NCI-H460 (cell line): ENCODE results near the gene CXorf65. TPM values are rescaled to one million over a fixed set of nuclear protein-coding genes. Genes with fewer than 3 reads are reported as not detected.

Experiments used
- DNase-seq: peaks from one replicate; pipeline ENCODE4 v3.0.0-alpha.2; 2016; ENCODE audit warnings: low read depth; ENCODE audit errors: extremely low read depth
- polyA plus RNA-seq: library from polyadenylated mRNA; depleted of rRNA; stranded (reverse); fragments of >200 nt; gene quantifications from 2 replicates; pipeline ENCODE4 v1.2.3, GENCODE V29; 2014; cell fraction: nucleus; rRNA removed
- total RNA-seq: library from RNA; depleted of rRNA; stranded (reverse); fragments of >200 nt; shearing (Covaris generic); gene quantifications from 2 replicates; pipeline ENCODE4 v1.2.3, GENCODE V29; 2014; rRNA removed

Gene CXorf65
- not detected in 2 replicates for total RNA-seq
- not detected in 2 replicates for polyA plus RNA-seq

DNA sequence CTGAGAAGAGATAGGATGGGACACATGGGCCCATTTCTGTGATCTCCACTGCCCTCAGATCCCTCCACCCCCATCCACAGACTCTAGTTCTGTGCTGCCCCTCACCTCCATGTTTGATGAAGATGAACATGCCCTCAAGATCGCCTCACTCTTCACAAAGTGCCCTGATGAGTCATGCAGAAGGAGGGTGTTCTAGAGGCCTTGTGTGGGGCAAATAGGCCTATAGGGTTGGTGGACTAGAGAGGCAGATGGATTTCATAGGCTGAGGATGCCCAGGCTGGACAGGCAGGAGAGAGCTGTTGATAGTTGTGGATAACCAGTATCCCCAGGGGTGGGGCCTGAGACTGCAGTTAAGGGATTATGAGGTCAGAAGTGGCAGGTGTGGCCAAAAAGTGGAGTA lies at the start of gene CXorf65:
Gene CXorf65 (minus strand): TSS at position 314 of the 400 bp plus-strand sequence. CDS start 184 bp downstream, at position 130.
- DNase-seq, result no peak

DNA sequence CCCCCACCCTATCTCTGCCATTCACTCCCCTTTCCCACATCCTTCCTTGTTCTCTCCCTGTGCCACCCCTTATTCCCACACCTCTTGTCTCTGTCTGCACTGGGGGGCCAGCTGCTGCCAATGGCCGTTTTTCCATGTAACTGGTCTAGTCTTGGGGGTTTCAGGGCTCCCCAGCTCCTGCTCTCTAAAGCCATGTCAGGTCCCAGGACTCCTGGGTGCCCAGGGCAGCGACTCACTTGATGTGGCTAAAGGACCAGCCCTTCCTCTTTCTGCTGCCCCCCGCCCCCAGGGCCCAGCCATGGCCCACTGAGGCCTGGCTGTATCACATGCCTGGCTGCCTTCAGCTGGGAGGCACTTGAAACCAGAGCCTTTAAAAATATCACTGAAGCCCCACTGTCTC lies 48.1 kb upstream of the CXorf65 start:
- no peak for DNase-seq

DNA sequence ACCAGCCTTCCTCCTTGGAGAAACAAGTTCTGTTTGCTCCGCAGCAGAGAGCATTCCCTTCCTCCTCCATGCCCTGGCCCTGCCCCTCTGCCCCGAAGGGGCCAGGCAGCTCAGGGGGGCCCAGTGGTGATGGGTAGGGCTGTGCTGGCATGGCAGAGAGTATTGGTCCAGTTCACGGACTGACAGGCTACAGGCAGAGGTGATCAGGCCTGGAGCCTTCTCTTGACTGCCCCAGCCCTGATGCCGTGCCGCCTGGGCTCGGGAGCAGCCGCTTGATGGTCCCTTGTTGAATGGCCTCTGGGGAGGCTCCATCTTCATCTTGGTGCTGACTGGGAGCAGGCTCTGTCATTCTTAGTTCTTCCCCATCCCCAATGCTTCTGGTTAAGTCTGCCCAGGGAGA lies 47.7 kb upstream of the CXorf65 start:
- no peak for DNase-seq

DNA sequence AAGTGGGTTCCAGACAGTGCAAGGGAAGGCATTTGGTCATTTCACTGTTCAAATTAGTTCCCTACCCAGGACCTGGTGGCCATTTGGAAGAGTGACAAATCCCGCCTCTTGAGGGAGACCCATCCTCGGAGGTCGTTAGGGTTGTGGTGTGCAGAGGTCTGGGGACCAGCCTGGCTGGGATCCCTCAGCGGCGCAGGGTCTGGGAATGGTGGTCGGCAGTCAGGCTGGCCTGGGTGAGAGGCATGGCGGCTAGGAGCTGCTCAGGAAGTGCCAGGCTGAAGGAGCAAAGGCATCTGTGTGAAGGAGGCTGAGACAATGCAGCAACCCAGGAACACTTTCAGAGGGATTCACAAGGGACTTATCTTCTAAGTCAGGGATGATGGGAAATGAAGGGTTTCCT lies 44.8 kb upstream of the CXorf65 start:
- DNase-seq, result no peak

DNA sequence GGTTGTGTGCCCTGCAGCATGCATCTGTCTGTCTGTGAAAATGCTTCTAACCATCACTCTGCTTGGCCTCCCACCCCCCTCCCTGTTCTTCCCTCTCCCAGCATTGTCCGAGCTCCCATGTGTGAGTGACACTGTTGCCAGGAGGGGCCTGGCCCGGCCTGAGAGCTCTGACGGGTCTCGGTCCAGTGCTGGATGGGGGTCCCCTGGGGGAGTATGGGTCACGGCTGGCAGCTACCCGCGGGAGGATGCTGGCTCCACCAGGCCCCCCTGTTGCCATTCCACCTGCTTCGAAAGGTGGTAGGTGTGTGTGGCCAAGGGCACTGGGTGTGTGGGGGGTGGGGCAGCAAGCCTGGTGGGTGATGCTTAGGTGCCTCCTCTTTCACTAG lies 41.7 kb upstream of the CXorf65 start:
- no peak for DNase-seq

DNA sequence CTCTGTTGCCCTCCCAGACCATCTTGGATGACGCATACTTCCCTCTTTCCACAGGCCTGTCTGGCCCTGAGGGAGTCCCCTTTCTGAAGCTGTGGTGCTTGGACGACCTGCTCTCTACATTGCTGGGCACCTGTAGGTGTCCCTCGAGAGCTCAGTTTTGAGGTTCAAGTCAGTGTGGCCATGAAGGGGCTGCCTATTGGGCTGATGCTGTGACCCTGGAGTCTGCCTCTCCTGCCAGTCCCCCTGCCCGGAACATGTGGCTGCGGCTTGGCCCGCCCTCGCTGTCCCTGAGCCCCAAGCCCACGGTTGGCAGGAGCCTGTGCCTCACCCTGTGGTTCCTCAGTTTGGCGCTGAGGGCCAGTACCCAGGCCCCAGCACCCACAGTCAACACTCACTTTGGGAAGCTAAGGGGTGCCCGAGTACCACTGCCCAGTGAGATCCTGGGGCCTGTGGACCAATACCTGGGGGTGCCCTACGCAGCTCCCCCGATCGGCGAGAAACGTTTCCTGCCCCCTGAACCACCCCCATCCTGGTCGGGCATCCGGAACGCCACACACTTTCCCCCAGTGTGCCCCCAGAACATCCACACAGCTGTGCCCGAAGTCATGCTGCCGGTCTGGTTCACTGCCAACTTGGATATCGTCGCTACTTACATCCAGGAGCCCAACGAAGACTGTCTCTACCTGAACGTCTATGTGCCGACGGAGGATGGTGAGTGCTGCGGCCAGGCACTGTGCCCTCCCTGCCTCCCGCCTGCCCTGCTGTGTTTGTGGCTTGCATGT lies 41.1 kb upstream of the CXorf65 start:
- DNase-seq, result no peak

DNA sequence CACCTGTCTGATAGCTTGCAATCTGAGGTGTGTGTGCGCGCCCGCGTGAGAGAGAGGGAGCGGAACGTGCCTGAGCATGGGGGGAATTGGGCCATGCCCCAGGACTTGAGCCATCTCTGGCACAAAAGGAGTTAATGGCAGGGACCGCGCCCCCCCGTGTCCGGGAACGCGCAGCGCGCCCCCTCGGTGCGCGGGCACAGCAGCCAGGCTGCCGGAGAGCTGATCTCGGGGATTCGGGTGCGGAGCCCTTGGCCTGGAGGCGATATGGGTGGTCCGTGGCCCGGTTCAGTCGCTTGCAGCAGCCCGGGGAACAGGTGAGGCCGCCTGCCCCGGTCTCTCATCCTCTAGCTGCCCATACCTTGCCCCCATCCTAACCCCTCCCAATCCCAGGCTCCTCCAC lies 38.1 kb upstream of the CXorf65 start, which contains the start of gene NLGN3:
Gene NLGN3 (plus strand): TSS at position 191 of the 400 bp plus-strand sequence. CDS start 2,909 bp downstream, outside the sequence.
- no peak for DNase-seq

DNA sequence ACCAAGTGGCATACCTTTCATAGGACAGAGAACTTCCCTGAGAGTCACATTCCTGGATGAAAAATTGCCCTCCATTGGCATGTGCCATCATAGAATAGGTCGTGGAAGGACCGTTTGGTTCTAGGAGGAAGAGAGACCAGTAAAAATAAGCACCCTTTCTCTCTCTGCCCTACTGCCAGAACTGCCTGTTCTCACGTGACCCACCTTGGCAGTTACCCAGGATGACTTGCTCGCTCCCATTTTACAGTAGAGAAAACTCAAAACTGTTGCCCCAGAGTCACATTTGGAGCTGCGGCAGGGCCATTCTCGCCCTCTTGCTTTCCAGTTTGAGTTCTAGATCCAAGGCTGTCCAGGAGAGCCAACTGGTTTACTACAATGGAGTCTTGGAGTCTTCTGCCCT lies 37.0 kb upstream of the CXorf65 start:
- DNase-seq, result no peak

DNA sequence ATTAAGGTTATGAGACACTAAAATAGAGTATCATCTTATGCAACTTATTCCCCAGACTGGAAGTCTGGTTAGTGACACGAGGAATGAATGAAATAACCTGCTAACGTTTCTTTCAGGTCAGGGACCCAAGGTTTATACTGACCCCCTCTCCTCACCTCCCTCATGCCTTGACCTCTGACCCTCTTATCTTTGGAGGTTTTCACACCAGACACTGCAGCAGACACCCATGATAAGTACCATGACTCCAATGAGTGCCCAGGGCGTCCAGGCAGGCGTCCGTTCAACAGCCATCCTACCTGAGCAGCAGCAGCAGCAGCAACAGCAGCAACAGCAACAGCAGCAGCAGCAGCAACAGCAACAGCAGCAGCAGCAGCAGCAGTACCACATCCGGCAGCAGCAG lies 33.9 kb upstream of the CXorf65 start:
- no peak for DNase-seq

DNA sequence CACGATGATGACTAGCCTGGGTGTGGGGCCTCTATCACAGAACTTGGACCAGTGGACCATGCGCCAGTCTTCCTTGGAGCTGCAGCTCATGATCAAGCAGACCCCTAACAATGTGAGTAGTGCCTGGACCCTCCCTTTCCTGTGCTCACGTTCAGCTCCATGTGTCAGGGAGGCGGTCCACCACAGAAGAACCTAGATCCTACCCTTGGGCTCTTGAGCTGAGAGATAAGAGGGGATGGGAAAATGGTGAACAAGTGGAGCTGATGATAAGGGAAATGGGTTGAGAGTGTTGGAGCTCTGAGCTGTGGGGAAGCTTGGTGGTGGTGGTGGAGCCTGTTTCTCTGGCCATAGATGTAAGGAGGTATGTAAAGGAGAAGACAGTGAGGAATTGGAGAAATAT lies 25.0 kb upstream of the CXorf65 start:
- DNase-seq, result no peak

DNA sequence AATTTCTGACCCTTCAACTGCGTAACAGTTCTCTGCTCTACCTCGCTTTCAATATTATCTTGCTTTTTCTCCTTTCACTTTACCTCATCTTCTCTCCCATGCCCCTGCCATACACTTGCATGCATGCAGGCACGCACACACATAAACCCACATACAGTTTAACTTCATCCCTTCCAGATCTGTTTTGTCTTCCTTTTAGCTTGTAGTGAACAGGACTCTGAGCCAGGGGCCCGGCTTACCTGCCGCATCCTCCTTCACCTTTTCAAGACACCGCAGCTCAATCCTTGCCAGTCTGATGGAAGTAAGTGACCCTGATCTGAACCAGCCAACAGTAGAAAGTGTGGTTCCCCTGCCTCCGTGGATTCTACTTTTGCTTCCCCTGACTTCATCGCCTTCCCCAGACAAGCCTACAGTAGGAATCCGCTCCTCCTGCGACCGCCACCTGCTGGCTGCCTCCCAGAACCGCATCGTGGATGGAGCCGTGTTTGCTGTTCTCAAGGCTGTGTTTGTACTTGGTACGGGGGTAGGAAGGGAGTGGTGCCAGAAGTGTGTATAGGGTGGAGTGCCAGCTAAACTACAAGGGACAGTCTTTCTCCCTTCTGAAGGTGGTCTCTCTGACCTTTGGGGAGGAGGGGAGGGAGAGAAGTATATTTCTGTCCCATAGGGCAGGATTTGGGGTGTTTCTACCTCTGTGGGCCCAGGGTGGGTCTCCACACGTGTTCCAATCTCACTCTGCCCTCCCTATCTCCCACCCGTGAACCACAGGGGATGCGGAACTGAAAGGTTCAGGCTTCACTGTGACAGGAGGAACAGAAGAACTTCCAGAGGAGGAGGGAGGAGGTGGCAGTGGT lies 22.6 kb upstream of the CXorf65 start:
- peak; percentile 44 for DNase-seq

DNA sequence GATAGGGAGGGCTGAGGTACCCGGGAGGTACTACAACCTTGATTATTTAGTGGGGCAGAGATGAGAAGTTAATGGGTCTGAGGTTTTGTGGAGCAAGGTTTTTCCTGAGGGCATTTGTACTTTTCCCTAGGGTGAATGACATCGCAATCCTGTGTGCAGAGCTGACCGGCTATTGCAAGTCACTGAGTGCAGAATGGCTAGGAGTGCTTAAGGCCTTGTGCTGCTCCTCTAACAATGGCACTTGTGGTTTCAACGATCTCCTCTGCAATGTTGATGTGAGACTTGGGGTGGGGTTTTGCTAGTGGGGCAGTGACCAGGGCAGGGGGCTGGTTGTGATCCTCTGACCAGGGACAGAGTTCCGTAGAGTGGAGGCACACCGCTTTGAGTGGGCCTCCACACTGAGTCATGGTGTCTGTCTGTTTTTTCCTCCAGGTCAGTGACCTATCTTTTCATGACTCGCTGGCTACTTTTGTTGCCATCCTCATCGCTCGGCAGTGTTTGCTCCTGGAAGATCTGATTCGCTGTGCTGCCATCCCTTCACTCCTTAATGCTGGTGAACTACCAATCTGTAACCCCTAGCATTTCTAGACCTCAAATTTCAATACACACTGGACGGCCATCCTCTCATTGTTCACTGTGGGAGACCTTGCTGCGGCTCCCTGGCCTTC lies 21.8 kb upstream of the CXorf65 start:
- DNase-seq, result no peak

DNA sequence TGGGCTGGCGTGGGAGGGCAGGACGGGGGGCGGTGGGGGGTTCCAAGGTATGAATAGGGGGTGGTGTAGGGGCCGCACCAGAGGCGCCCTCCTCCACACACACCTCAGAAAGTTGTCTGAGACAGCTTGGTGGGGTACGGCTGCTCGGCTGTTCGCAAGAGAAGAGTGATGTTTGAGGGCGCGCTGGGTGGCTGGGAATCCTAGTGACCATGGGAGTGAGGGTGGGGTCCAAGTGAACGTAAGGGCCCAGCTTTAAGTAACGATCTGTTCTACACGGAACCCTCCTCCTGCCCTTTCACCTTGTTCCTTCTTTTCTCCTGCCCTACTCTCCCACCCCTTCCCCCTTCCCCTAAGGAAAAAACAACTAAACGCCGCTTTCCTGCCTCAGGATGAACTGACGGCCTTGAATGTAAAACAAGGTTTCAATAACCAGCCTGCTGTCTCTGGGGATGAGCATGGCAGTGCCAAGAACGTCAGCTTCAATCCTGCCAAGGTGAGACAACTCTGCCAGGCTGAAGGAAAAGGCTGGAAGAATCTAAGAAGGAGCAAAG lies 12.5 kb upstream of the CXorf65 start:
- DNase-seq, result no peak

DNA sequence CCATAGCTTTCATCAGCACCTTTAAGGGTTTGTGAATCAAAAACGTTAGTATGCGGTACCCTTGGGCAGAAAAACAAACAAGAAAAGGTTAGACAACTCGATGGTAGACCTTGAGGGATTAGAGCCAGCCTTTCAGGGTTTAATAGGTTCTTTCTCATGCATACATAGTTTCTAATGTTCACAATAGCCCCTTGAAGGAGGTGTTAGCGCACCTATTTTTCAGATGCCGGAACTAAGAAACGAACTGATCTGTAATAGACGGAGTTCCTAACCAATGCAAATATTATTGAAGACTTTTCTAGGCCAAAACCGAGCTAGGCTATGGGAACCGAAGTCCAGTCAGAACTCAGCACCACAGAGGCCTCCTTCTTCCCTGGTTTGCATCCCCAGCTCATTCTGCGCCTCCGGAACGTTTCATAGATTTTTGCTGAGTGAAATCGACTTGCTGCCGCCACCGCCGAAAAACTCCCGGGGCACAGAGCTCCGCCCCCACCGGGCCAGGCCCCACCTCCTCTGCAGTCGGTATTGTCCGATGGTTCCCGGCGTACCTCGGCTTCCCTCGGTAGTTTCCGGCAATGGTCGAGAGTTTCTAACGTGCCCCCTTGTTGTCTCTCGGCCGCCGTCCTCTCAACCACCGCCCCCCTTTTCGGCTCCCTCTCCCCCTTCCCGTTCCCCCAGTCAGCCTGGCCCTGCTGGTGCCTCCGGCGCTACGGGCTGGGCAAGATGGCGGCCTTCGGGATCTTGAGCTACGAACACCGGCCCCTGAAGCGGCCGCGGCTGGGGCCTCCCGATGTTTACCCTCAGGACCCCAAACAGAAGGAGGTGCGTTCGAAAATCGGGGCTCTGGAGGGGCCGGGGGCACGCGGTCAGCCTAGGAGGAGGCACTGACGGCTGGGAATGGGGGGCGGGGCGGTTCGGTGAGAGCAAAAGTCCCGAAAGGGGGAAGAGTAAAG lies 11.8 kb upstream of the CXorf65 start, which contains the start of gene MED12:
Gene MED12 (plus strand): TSS at position 565 of the 953 bp plus-strand sequence. CDS start 159 bp downstream, at position 724.
- peak; percentile 56 for DNase-seq

DNA sequence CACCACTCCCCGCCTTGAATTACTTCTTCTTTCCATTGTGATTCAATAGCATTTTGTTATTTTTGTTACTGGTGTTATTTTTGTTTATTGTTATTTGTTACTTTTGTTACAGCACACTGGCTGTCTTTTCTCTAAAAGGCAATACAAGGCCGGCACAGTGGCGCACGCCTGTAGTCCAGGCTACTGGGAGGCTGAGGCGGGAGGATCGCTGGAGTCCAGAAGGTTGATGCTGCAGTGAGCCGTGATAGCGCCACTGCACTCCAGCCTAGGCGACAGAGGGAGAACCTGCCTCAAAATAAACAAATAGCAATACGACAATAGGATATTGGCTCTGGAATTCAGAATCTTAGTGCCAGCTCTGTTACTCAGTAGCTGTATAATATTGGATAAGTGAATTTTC lies 10.8 kb upstream of the CXorf65 start:
- no peak for DNase-seq

DNA sequence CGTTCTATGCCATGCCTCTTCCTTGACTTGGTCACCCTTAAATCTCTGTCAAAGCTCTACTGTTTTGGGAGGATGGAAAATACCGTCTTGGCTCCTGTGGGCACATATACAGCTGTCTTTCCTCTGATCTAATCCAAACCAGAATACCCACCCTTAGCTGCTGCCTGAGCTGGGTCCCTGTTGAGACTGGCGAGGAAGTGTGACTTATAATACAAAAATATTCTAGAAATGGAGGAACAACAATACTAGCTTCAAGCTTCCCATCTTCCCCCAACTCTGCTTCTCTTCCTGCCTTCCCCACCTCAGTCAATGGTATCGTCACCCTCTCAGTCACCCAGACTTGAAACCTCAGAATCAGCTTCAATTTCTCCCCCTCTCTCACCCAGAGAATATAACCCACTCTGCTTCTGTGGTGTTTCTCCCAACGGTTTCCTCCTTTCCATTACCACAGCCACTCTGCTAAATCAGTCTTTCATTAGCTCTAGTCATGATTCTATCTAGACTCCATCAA lies 5.4 kb upstream of the CXorf65 start:
- DNase-seq, result no peak

DNA sequence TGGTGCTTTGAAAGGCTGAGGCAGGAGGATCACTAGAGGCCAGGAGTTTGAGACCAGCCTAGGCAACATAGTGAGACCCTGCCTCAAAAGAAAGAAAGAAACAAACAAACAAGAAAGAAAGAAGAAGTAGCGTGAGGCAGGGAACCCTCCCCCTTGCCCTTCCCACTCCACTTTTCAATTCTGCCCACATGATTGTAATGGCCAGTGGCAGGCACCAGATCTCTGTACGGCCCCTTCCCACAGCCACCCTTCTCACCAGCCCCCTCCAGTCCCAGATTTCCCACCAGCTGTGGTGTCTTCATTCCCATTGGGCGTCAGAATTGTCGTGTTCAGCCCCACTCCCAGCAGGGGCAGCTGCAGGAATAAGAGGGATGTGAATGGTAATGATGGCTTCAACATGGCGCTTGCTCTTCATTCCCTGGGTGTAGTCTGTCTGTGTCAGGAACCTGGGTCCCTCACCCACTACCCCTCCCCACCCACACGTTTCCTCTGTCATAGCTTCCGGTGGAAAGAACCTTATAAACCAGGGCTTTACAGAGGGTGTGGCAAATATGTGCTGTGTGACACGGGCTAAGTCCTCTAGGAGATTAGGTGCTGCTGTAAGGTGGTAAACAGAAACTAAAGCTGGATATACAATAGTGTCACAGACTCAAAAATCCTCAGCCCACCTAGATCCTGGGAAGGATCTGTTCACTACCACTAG lies 4.8 kb upstream of the CXorf65 start, which contains the start of gene IL2RG:
Gene IL2RG (minus strand): TSS at position 437 of the 703 bp plus-strand sequence. CDS start 38 bp downstream, at position 399.
- DNase-seq, result no peak

DNA sequence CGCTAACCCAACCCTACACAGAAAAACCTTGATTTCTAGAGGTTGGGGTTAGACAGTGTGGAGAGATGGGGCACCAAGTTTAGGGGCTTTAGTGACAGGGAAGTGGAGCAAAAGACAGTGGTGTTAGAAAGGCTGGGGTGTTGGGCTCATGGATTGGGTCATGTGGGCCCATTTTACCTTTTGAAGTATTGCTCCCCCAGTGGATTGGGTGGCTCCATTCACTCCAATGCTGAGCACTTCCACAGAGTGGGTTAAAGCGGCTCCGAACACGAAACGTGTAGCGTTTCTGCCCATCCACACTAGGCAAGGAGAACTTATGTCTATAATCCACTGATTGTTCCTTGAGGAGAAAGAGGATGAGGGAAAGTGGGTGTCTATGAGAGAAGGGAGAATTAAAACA lies 2.5 kb upstream of the CXorf65 start:
- no peak for DNase-seq
